Upper lobe of left lung (tissue), 6 donors: ENCODE results near the gene CRYZL1. TPM values are rescaled to one million over a fixed set of nuclear protein-coding genes. Genes with fewer than 3 reads are reported as not detected.

Experiments
- ATAC-seq, 2 donors: fragments of 200-7000 bp; cut with Tn5 transposase; one replicate each; pipeline ENCODE4 v1.9.1; 2022; ENCODE audit warnings: mild to moderate bottlenecking in 2 of 2, moderate library complexity in 2 of 2; ENCODE audit not compliant: low FRiP score in 2 of 2
- DNase-seq, 2 donors: peaks; one replicate each; pipeline ENCODE4 v3.0.0-alpha.2; 2019 to 2020
- H3K27ac ChIP-seq, 4 donors: fragments of 200-600 bp; sonication (generic); one replicate each; pipeline ENCODE4 v1.5.1; 2016 to 2019
- H3K27me3 ChIP-seq, 4 donors: fragments of 200-600 bp; sonication (generic); one replicate each; pipeline ENCODE4 v1.5.1; 2017 to 2019
- H3K36me3 ChIP-seq, 4 donors: fragments of 200-600 bp; sonication (generic); one replicate each; pipeline ENCODE4 v1.5.1; 2016 to 2019
- H3K4me1 ChIP-seq, 4 donors: fragments of 200-600 bp; sonication (generic); one replicate each; pipeline ENCODE4 v1.5.1; 2018 to 2019
- H3K4me3 ChIP-seq, 4 donors: fragments of 200-600 bp; sonication (generic); one replicate each; pipeline ENCODE4 v1.5.1; 2017 to 2019; ENCODE audit warnings: mild to moderate bottlenecking in 2 of 4, moderate library complexity in 1 of 4
- H3K9me3 ChIP-seq, 4 donors: fragments of 200-600 bp; sonication (generic); one replicate each; pipeline ENCODE4 v1.5.1; 2018 to 2019
- EP300 ChIP-seq, 4 donors: sonication (generic); formaldehyde crosslinking; IDR thresholded peaks; one replicate each; pipeline ENCODE4 v1.5.1; 2017; ENCODE audit warnings: antibody characterized with exemption in 4 of 4, control low read depth in 2 of 4
- POLR2A ChIP-seq, 4 donors: fragments of 450-650 bp; IDR thresholded peaks; one replicate each; pipeline ENCODE4 v1.5.1; 2016 to 2017; ENCODE audit warnings: antibody characterized with exemption in 4 of 4, mild to moderate bottlenecking in 2 of 4
- POLR2AphosphoS5 ChIP-seq, 2 donors: sonication (generic); formaldehyde crosslinking; IDR thresholded peaks; one replicate each; pipeline ENCODE4 v1.5.1; 2017; ENCODE audit warnings: antibody characterized with exemption in 2 of 2
- WGBS, 2 donors: methylation state at CpG; one replicate each; pipeline ENCODE4 v1.1.5; 2017 to 2018; 5-methylcytosine and 5-hydroxymethylcytosine counted together
- total RNA-seq, 6 donors: library from RNA; depleted of rRNA in 4 of 6; stranded (reverse); fragments of >200 nt in 4 of 6; gene quantifications; one replicate each; pipeline versions ENCODE4 v1.1.0 to v1.2.1, GENCODE V29; 2016 to 2021
- TF ChIP-seq, protein P1 (sequence below), 6 experiments: fragments of 450-650 bp in 4 of 6; fragments of 200-600 bp in 2 of 6; sonication (generic) in 2 of 6; IDR thresholded peaks; one replicate each; pipeline ENCODE4 v1.5.1; 2016 to 2019; ENCODE audit warnings: antibody characterized with exemption in 6 of 6
- donor health status: DM: no; HTN: no; CAD: no; lungs with moderate emphysema.
- donor health status: DM: no; HTN: yes; CAD: no; lungs with severe emphysema.

The CRYZL1 gene
- total RNA-seq, 6 donors from 2014 or later: 20.2 to 80.7 (median 31.7) TPM

DNA sequence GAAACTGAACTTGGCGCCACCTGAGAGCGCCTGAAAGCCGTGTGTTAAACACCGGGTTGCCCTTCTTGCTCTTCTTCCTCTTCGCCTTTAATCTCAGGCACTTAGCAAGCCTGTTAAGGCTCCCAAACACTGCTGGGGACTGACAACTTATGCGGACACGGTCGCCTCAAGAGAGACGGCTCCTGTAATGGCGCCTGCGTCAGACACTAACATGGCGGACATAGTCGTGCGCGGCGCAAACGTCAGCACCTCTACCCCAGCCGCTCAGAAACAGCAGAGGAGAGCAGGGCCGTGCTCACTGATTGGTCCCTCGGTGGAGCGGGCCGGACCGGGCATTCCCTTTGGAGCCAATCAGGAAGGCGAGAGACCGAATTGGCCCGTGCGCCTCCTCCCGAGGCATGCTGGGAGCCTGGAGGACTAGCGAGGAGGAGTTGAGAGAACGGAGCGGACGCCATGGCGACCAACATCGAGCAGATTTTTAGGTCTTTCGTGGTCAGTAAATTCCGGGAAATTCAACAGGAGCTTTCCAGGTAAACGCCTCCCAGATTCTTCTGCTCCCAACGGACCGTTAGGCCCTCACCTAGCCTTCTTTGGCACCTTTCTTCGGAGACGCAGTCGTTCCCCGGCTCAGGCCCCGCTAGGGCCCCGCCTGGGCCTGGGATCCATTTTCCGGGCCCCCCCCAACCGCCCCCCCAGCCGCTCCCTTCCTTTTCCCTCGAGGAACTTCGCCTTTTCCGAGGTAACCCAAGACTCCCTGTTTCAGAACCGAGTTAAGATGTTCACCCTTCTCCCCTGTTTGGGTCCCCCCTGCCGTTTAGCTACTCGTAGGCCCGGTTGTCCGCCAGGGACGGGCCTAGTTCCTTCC lies 98.7 kb downstream of the CRYZL1 start, which contains the start of gene SON:
TSS of gene SON (plus strand) at position 399 of the 865 bp plus-strand sequence. CDS start at position 454, 55 bp downstream.
- DNase-seq (peak; percentile 94 to 100), ATAC-seq (peak; percentile 97 to 100)
- peaks cover 32 to 45% (median 36%) of the 10 kb centered on the region in 4 donors for H3K4me1 ChIP-seq
- 0 to 1% methylated on average over 39 to 56 of the region's 57 CpGs for WGBS, 2 donors
- H3K4me3 ChIP-seq: peak within 1 kb of the TSS; percentile 70 to 79 (median 72)
- no peaks in the 10 kb centered on the region for H3K27me3 ChIP-seq
- no peaks in the 10 kb centered on the region for H3K9me3 ChIP-seq
- peak in 1 of 4 donors; percentile 64 for TF ChIP-seq EP300 (IDR thresholded peaks at IDR 0.05)
- TF ChIP-seq POLR2AphosphoS5 (IDR thresholded peaks at IDR 0.05): peak; percentile 95 to 98
- TF ChIP-seq POLR2A (IDR thresholded peaks at IDR 0.05): peak; percentile 68 to 97 (median 94)
- TF ChIP-seq, protein P1, sequence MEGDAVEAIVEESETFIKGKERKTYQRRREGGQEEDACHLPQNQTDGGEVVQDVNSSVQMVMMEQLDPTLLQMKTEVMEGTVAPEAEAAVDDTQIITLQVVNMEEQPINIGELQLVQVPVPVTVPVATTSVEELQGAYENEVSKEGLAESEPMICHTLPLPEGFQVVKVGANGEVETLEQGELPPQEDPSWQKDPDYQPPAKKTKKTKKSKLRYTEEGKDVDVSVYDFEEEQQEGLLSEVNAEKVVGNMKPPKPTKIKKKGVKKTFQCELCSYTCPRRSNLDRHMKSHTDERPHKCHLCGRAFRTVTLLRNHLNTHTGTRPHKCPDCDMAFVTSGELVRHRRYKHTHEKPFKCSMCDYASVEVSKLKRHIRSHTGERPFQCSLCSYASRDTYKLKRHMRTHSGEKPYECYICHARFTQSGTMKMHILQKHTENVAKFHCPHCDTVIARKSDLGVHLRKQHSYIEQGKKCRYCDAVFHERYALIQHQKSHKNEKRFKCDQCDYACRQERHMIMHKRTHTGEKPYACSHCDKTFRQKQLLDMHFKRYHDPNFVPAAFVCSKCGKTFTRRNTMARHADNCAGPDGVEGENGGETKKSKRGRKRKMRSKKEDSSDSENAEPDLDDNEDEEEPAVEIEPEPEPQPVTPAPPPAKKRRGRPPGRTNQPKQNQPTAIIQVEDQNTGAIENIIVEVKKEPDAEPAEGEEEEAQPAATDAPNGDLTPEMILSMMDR (IDR thresholded peaks at IDR 0.05): no peak
- peaks cover 16 to 28% (median 19%) of the 10 kb centered on the region in 4 donors for H3K36me3 ChIP-seq
- H3K27ac ChIP-seq: peak within 1 kb of the TSS; percentile 94 to 99 (median 99)

DNA sequence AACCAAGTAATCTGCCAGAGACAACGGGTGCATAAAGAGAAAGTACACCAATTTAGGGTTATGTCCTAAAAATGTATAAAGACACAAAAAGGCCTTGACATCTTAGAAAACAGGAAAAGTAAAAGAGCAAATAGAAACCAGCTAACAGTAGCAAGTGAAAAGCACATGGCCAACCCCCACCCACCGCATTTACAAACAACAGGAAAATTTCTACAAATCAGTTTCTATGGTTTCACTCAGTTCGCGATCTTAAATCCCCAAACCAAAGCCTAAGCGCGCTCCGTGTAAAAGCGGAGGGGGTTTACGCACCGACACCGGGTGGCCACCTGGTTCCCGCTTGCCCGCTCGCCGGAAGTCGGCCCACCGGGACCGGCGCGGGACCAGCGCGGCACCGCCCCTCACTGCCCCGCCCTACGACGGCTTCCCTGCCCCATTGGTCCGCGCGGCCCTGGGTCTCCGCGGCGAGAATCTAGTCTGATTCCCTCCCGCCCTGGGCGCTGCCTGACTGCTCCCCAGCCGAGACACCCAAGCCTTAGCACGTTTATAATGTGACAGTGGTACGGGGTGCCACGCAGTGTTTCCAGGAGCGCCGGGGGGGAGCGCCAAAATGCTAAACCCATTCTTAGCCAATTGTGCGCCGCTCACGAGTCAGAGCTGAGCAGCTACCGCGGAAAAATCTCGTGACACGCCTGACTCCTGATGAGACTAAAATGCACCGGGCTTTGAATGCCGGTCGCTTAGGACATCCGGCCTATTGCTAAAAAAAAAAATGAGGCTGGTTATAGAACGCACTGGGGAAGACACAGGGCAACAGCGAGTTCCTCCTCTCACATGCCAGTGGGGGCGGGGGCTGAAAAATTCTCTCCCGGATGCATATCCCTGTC lies 99.5 kb downstream of the CRYZL1 start, which contains the start of gene GART:
TSS of gene GART (minus strand) at position 362 of the 884 bp plus-strand sequence. CDS start 2,802 bp downstream, outside the sequence.
- H3K36me3 ChIP-seq: peaks cover 11 to 28% (median 15%) of the 10 kb centered on the region in 4 donors
- peak; percentile 93 to 94 for ATAC-seq
- peaks cover 32 to 44% (median 36%) of the 10 kb centered on the region in 4 donors for H3K4me1 ChIP-seq
- DNase-seq: peak; percentile 88 to 96
- no peaks in the 10 kb centered on the region for H3K9me3 ChIP-seq
- peak within 1 kb of the TSS; percentile 94 to 99 (median 99) for H3K27ac ChIP-seq
- H3K27me3 ChIP-seq: no peaks in the 10 kb centered on the region
- 0% methylated on average over 44 to 56 of the region's 56 CpGs for WGBS, 2 donors
- peak within 1 kb of the TSS; percentile 70 to 79 (median 72) for H3K4me3 ChIP-seq
- TF ChIP-seq, protein P1 (IDR thresholded peaks at IDR 0.05): peak in 1 of 6 experiments; percentile 5
- TF ChIP-seq EP300 (IDR thresholded peaks at IDR 0.05) (peak in 1 of 4 donors; percentile 40), POLR2A (IDR thresholded peaks at IDR 0.05) (peak; percentile 56 to 67 (median 66)), POLR2AphosphoS5 (IDR thresholded peaks at IDR 0.05) (peak; percentile 90 to 92)

DNA sequence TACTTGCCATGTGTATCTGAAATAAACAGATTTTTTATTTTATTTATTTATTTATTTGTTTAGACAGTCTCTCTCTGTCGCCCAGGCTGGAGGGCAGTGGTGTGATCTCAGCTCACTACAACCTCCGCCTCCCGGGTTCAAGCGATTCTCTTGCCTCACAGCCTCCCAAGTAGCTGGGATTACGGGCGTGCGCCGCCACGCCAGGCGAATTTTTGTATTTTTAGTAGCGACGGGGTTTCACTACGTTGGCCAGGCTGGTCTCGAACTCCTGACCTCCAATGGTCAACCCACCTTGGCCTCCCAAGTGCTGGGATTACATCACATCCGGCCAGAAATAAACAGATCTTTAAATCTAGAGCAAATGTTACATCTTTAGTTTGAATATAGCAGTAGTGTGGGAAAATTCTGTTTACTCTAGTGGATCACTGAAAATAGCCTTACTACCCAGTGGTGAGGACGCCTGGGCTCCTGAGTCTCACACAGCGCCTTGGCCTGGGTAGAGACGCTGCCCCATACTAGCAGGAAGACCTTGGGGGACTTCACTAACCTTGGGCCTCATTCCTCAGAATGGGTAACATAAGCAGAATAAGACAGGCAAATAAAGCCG lies 100.3 kb downstream of the CRYZL1 start:
- DNase-seq (peak in 1 of 2 donors; percentile 58), ATAC-seq (no peak)
- Histone ChIP-seq H3K27ac (peak overlapping the region; percentile 94 to 99 (median 99)), H3K27me3 (no peaks in the 10 kb centered on the region), H3K9me3 (no peaks in the 10 kb centered on the region), H3K4me3 (peak overlapping the region in 3 of 4 donors; percentile 70 to 73 (median 70)), H3K36me3 (peaks cover 6 to 27% (median 16%) of the 10 kb centered on the region in 4 donors), H3K4me1 (peaks cover 29 to 36% (median 33%) of the 10 kb centered on the region in 4 donors)
- WGBS, 2 donors: 45 to 51% methylated on average over 19 of the region's 19 CpGs
- TF ChIP-seq POLR2A (IDR thresholded peaks at IDR 0.05): no peak

- WGBS, 2 donors: 65 to 68% methylated on average over 3 of the region's 3 CpGs
These were observed 100.8 kb downstream of the CRYZL1 start for GRCh38 chr21:33540711-33541104.

More at GRCh38 chr21:33540711-33541104, 100.8 kb downstream of the CRYZL1 start:
- no peaks in the 10 kb centered on the region for H3K27me3 ChIP-seq
- peaks cover 24 to 31% (median 28%) of the 10 kb centered on the region in 4 donors for H3K4me1 ChIP-seq
- no peak for ATAC-seq
- no peak for DNase-seq
- peak overlapping the region; percentile 94 to 99 (median 99) for H3K27ac ChIP-seq
- TF ChIP-seq POLR2AphosphoS5 (IDR thresholded peaks at IDR 0.05): no peak
- TF ChIP-seq POLR2A (IDR thresholded peaks at IDR 0.05): no peak
- TF ChIP-seq, protein P1 (IDR thresholded peaks at IDR 0.05): no peak
- no peak for TF ChIP-seq EP300 (IDR thresholded peaks at IDR 0.05)
- peaks cover 6 to 29% (median 18%) of the 10 kb centered on the region in 4 donors for H3K36me3 ChIP-seq
- peak overlapping the region in 2 of 4 donors; percentile 70 to 73 for H3K4me3 ChIP-seq
- no peaks in the 10 kb centered on the region for H3K9me3 ChIP-seq
